ENCODE measurements around the gene DIS3L2.

The DIS3L2 gene

GRCh38 chr2:232120911-232121310 lies 159.4 kb downstream of the DIS3L2 start:
- no peak for TF ChIP-seq FOXP2 (optimal IDR thresholded peaks at IDR 0.05; ENCODE audit: borderline replicate concordance, extremely low read depth, extremely low read length, insufficient read depth)
- no peak for TF ChIP-seq POLR2AphosphoS5 (IDR thresholded peaks at IDR 0.05; ENCODE audit: low read depth, low read length)
- TF ChIP-seq TAF1 (IDR thresholded peaks at IDR 0.05; ENCODE audit: borderline replicate concordance, insufficient read depth, low read length), result no peak
- TF ChIP-seq, protein P1, sequence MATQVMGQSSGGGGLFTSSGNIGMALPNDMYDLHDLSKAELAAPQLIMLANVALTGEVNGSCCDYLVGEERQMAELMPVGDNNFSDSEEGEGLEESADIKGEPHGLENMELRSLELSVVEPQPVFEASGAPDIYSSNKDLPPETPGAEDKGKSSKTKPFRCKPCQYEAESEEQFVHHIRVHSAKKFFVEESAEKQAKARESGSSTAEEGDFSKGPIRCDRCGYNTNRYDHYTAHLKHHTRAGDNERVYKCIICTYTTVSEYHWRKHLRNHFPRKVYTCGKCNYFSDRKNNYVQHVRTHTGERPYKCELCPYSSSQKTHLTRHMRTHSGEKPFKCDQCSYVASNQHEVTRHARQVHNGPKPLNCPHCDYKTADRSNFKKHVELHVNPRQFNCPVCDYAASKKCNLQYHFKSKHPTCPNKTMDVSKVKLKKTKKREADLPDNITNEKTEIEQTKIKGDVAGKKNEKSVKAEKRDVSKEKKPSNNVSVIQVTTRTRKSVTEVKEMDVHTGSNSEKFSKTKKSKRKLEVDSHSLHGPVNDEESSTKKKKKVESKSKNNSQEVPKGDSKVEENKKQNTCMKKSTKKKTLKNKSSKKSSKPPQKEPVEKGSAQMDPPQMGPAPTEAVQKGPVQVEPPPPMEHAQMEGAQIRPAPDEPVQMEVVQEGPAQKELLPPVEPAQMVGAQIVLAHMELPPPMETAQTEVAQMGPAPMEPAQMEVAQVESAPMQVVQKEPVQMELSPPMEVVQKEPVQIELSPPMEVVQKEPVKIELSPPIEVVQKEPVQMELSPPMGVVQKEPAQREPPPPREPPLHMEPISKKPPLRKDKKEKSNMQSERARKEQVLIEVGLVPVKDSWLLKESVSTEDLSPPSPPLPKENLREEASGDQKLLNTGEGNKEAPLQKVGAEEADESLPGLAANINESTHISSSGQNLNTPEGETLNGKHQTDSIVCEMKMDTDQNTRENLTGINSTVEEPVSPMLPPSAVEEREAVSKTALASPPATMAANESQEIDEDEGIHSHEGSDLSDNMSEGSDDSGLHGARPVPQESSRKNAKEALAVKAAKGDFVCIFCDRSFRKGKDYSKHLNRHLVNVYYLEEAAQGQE (IDR thresholded peaks at IDR 0.05; ENCODE audit: insufficient read depth in 1 of 2, low read depth in 2 of 2, low read length in 2 of 2), result no peak
- no peak for TF ChIP-seq SIN3A (IDR thresholded peaks at IDR 0.05; ENCODE audit: borderline replicate concordance, insufficient read depth, low read length)

- no peak for TF ChIP-seq TAF1 (IDR thresholded peaks at IDR 0.05; ENCODE audit: borderline replicate concordance, insufficient read depth, low read length)
These were observed 162.8 kb downstream of the DIS3L2 start for GRCh38 chr2:232124309-232124708.

- TF ChIP-seq, protein P1 (IDR thresholded peaks at IDR 0.05; ENCODE audit: insufficient read depth in 1 of 2, low read depth in 2 of 2, low read length in 2 of 2), result no peak
- TF ChIP-seq TAF1 (IDR thresholded peaks at IDR 0.05; ENCODE audit: borderline replicate concordance, insufficient read depth, low read length) (no peak), FOXP2 (optimal IDR thresholded peaks at IDR 0.05; ENCODE audit: borderline replicate concordance, extremely low read depth, extremely low read length, insufficient read depth) (no peak), SIN3A (IDR thresholded peaks at IDR 0.05; ENCODE audit: borderline replicate concordance, insufficient read depth, low read length) (no peak), POLR2AphosphoS5 (IDR thresholded peaks at IDR 0.05; ENCODE audit: low read depth, low read length) (no peak)
These were observed 165.0 kb downstream of the DIS3L2 start for GRCh38 chr2:232126301-232127099.

DNA sequence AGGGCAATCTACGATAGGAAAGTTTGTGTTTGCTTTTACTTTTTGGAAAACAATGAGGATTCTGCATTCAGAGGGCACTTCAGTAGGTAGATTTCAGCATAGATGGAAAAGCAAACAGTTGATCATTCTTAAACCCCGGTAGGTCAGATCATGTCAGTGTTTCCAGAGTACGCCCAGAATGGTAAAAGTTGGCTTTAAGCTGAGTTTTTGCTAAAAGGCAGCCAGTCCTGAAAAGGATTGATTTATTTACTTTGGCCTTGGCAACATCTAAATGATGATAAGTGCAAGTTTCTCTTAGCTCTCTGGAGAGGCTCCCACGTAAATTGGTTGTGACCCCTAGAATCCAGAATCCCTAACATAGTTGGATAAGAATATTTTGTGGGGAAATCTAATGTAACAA lies 168.0 kb downstream of the DIS3L2 start:
- TF ChIP-seq FOXP2 (optimal IDR thresholded peaks at IDR 0.05; ENCODE audit: borderline replicate concordance, extremely low read depth, extremely low read length, insufficient read depth) (no peak), POLR2AphosphoS5 (IDR thresholded peaks at IDR 0.05; ENCODE audit: low read depth, low read length) (no peak), SIN3A (IDR thresholded peaks at IDR 0.05; ENCODE audit: borderline replicate concordance, insufficient read depth, low read length) (no peak), TAF1 (IDR thresholded peaks at IDR 0.05; ENCODE audit: borderline replicate concordance, insufficient read depth, low read length) (no peak)
- TF ChIP-seq, protein P1 (IDR thresholded peaks at IDR 0.05; ENCODE audit: insufficient read depth in 1 of 2, low read depth in 2 of 2, low read length in 2 of 2), result no peak

GRCh38 chr2:232132181-232132580 lies 170.7 kb downstream of the DIS3L2 start:
- TF ChIP-seq, protein P1 (IDR thresholded peaks at IDR 0.05; ENCODE audit: insufficient read depth in 1 of 2, low read depth in 2 of 2, low read length in 2 of 2), result no peak
- no peak for TF ChIP-seq FOXP2 (optimal IDR thresholded peaks at IDR 0.05; ENCODE audit: borderline replicate concordance, extremely low read depth, extremely low read length, insufficient read depth)

Measured in PFSK-1 (cell line).